Adipocyte (in vitro differentiated cells): ENCODE results near the gene RYR2.
A peak's percentile ranks its signal among the peaks of the same experiment; 100 is the strongest.

ENCODE experiments used
- DNase-seq: peaks from one replicate; pipeline ENCODE4 v3.0.0-alpha.2; 2015; ENCODE audit warnings: low read depth
- H3K27me3 ChIP-seq: replicated peaks from 2 replicates; pipeline ENCODE4 v1.7.0; 2013; ENCODE audit warnings: mild to moderate bottlenecking, low read length, moderate library complexity; ENCODE audit not compliant: control insufficient read depth, insufficient read depth
- H3K36me3 ChIP-seq: 2 replicates; pipeline ENCODE4 v1.7.0; 2013; ENCODE audit warnings: low read length, mild to moderate bottlenecking, moderate library complexity; ENCODE audit not compliant: control insufficient read depth, insufficient read depth, severe bottlenecking
- H3K4me1 ChIP-seq: 2 replicates; pipeline ENCODE4 v1.7.0; 2013; ENCODE audit warnings: mild to moderate bottlenecking, low read length, moderate library complexity; ENCODE audit not compliant: control insufficient read depth, insufficient read depth
- H3K4me3 ChIP-seq: 2 replicates; pipeline ENCODE4 v1.7.0; 2013; ENCODE audit warnings: mild to moderate bottlenecking, low read length, moderate library complexity
- H3K9ac ChIP-seq: 2 replicates; pipeline ENCODE4 v1.7.0; 2013; ENCODE audit warnings: mild to moderate bottlenecking, low read length, moderate library complexity
- H3K9me3 ChIP-seq: 2 replicates; pipeline ENCODE4 v1.7.0; 2013; ENCODE audit warnings: mild to moderate bottlenecking, low read length, moderate library complexity; ENCODE audit not compliant: control insufficient read depth

Gene RYR2

GRCh38 chr1:237672748-237673147 is 630.8 kb downstream of the RYR2 start:
- H3K4me3 ChIP-seq: no peak overlapping the region
- H3K9ac ChIP-seq: no peak overlapping the region
- H3K9me3 ChIP-seq: no peaks in the 10 kb centered on the region
- no peaks in the 10 kb centered on the region for H3K27me3 ChIP-seq
- no peaks in the 10 kb centered on the region for H3K4me1 ChIP-seq
- no peaks in the 10 kb centered on the region for H3K36me3 ChIP-seq
- DNase-seq: no peak

- no peak overlapping the region for H3K4me3 ChIP-seq
- DNase-seq: no peak
- no peaks in the 10 kb centered on the region for H3K9me3 ChIP-seq
- no peaks in the 10 kb centered on the region for H3K4me1 ChIP-seq
- no peak overlapping the region for H3K9ac ChIP-seq
- H3K27me3 ChIP-seq: no peaks in the 10 kb centered on the region
- no peaks in the 10 kb centered on the region for H3K36me3 ChIP-seq
Observed at GRCh38 chr1:237673631-237674030, 631.6 kb downstream of the RYR2 start.

GRCh38 chr1:237677979-237678378 is 636.0 kb downstream of the RYR2 start:
- Histone ChIP-seq H3K9me3 (no peaks in the 10 kb centered on the region), H3K4me1 (no peaks in the 10 kb centered on the region), H3K36me3 (no peaks in the 10 kb centered on the region), H3K4me3 (no peak overlapping the region), H3K9ac (no peak overlapping the region), H3K27me3 (no peaks in the 10 kb centered on the region)
- DNase-seq: peak; percentile 67

GRCh38 chr1:237679687-237680086 is 637.7 kb downstream of the RYR2 start:
- Histone ChIP-seq H3K4me1 (no peaks in the 10 kb centered on the region), H3K9ac (no peak overlapping the region), H3K27me3 (no peaks in the 10 kb centered on the region), H3K9me3 (no peaks in the 10 kb centered on the region), H3K36me3 (no peaks in the 10 kb centered on the region), H3K4me3 (no peak overlapping the region)
- no peak for DNase-seq

- DNase-seq: no peak
- Histone ChIP-seq H3K4me1 (no peaks in the 10 kb centered on the region), H3K36me3 (no peaks in the 10 kb centered on the region), H3K4me3 (no peak overlapping the region), H3K27me3 (no peaks in the 10 kb centered on the region), H3K9ac (no peak overlapping the region), H3K9me3 (no peaks in the 10 kb centered on the region)
Observed at GRCh38 chr1:237681210-237681609, 639.2 kb downstream of the RYR2 start.

- DNase-seq: no peak
- Histone ChIP-seq H3K27me3 (no peaks in the 10 kb centered on the region), H3K36me3 (no peaks in the 10 kb centered on the region), H3K4me3 (no peak overlapping the region), H3K9me3 (no peaks in the 10 kb centered on the region), H3K9ac (no peak overlapping the region), H3K4me1 (no peaks in the 10 kb centered on the region)
Observed at GRCh38 chr1:237684236-237684635, 642.3 kb downstream of the RYR2 start.

- no peaks in the 10 kb centered on the region for H3K4me1 ChIP-seq
- no peak for DNase-seq
- no peak overlapping the region for H3K4me3 ChIP-seq
- no peak overlapping the region for H3K9ac ChIP-seq
- no peaks in the 10 kb centered on the region for H3K36me3 ChIP-seq
- no peaks in the 10 kb centered on the region for H3K9me3 ChIP-seq
- H3K27me3 ChIP-seq: no peaks in the 10 kb centered on the region
Observed at GRCh38 chr1:237685551-237685950, 643.6 kb downstream of the RYR2 start.

- no peaks in the 10 kb centered on the region for H3K36me3 ChIP-seq
- no peaks in the 10 kb centered on the region for H3K27me3 ChIP-seq
- DNase-seq: no peak
- no peaks in the 10 kb centered on the region for H3K9me3 ChIP-seq
- peak overlapping the region; percentile 19 for H3K4me3 ChIP-seq
- H3K4me1 ChIP-seq: no peaks in the 10 kb centered on the region
- no peak overlapping the region for H3K9ac ChIP-seq
Observed at GRCh38 chr1:237687804-237688203, 645.8 kb downstream of the RYR2 start.

GRCh38 chr1:237690656-237691055 is 648.7 kb downstream of the RYR2 start:
- Histone ChIP-seq H3K9me3 (no peaks in the 10 kb centered on the region), H3K4me3 (no peak overlapping the region), H3K27me3 (no peaks in the 10 kb centered on the region), H3K36me3 (no peaks in the 10 kb centered on the region), H3K9ac (no peak overlapping the region), H3K4me1 (no peaks in the 10 kb centered on the region)
- DNase-seq: no peak

GRCh38 chr1:237692255-237692654 is 650.3 kb downstream of the RYR2 start:
- Histone ChIP-seq H3K4me3 (no peak overlapping the region), H3K36me3 (no peaks in the 10 kb centered on the region), H3K9ac (no peak overlapping the region), H3K9me3 (no peaks in the 10 kb centered on the region), H3K4me1 (no peaks in the 10 kb centered on the region), H3K27me3 (no peaks in the 10 kb centered on the region)
- no peak for DNase-seq

GRCh38 chr1:237695878-237696277 is 653.9 kb downstream of the RYR2 start:
- Histone ChIP-seq H3K36me3 (no peaks in the 10 kb centered on the region), H3K9me3 (no peaks in the 10 kb centered on the region), H3K4me3 (no peak overlapping the region), H3K4me1 (no peaks in the 10 kb centered on the region), H3K27me3 (no peaks in the 10 kb centered on the region), H3K9ac (no peak overlapping the region)
- no peak for DNase-seq

GRCh38 chr1:237700181-237700580 is 658.2 kb downstream of the RYR2 start:
- peaks cover 2% of the 10 kb centered on the region for H3K27me3 ChIP-seq
- DNase-seq: no peak
- H3K4me1 ChIP-seq: no peaks in the 10 kb centered on the region
- H3K4me3 ChIP-seq: no peak overlapping the region
- H3K36me3 ChIP-seq: no peaks in the 10 kb centered on the region
- no peak overlapping the region for H3K9ac ChIP-seq
- H3K9me3 ChIP-seq: no peaks in the 10 kb centered on the region
